Suprapubic skin (tissue), 4 donors: ENCODE data around the gene DNAJC5. TPM values are rescaled to one million over a fixed set of nuclear protein-coding genes. Genes with fewer than 3 reads are reported as not detected.
"Not testable (repeated sequence)": the region's sequence is repeated elsewhere in the genome, so short reads cannot be mapped to it uniquely, and the experiment has no call there.

Experiments
- DNase-seq, 2 donors: peaks; one replicate each; pipeline ENCODE4 v3.0.0-alpha.2; 2019; ENCODE audit warnings: low spot score in 2 of 2
- H3K27ac ChIP-seq: fragments of 200-600 bp; sonication (generic); one replicate; pipeline ENCODE4 v1.5.1; 2019
- H3K27me3 ChIP-seq: fragments of 200-600 bp; sonication (generic); one replicate; pipeline ENCODE4 v1.5.1; 2019
- H3K36me3 ChIP-seq: fragments of 200-600 bp; sonication (generic); one replicate; pipeline ENCODE4 v1.5.1; 2019
- H3K4me1 ChIP-seq: fragments of 200-600 bp; sonication (generic); one replicate; pipeline ENCODE4 v1.5.1; 2019
- H3K4me3 ChIP-seq: fragments of 200-600 bp; sonication (generic); one replicate; pipeline ENCODE4 v1.5.1; 2019; ENCODE audit warnings: mild to moderate bottlenecking
- H3K9me3 ChIP-seq: fragments of 200-600 bp; sonication (generic); one replicate; pipeline ENCODE4 v1.5.1; 2019
- EP300 ChIP-seq: sonication (generic); formaldehyde crosslinking; IDR thresholded peaks from one replicate; pipeline ENCODE4 v1.6.1; 2017; ENCODE audit warnings: antibody characterized with exemption
- POLR2A ChIP-seq, 2 donors: fragments of 450-650 bp; IDR thresholded peaks; one replicate each; pipeline ENCODE4 v1.6.1; 2017; ENCODE audit warnings: antibody characterized with exemption in 2 of 2, mild to moderate bottlenecking in 2 of 2, moderate library complexity in 2 of 2
- POLR2AphosphoS5 ChIP-seq, 3 donors: sonication (generic); formaldehyde crosslinking; IDR thresholded peaks; one replicate each; pipeline ENCODE4 v1.6.1; 2017; ENCODE audit warnings: antibody characterized with exemption in 3 of 3
- WGBS: methylation state at CpG from one replicate; pipeline ENCODE4 v1.1.5; 2018; 5-methylcytosine and 5-hydroxymethylcytosine counted together
- total RNA-seq, 4 donors: library from RNA; depleted of rRNA; stranded (reverse); fragments of >200 nt; gene quantifications; one replicate each; pipeline ENCODE4 v1.1.0, GENCODE V29; 2016
- TF ChIP-seq, protein P1 (sequence below), 2 donors: fragments of 200-600 bp in 1 of 2; fragments of 450-650 bp in 1 of 2; sonication (generic) in 1 of 2; IDR thresholded peaks; one replicate each; pipeline ENCODE4 v1.5.1; 2016 to 2019; ENCODE audit warnings: antibody characterized with exemption in 2 of 2, mild to moderate bottlenecking in 1 of 2, moderate library complexity in 1 of 2

Gene DNAJC5
- total RNA-seq, 4 donors from 2014 or later, result 36.4 to 62.0 (median 53.7) TPM

DNA sequence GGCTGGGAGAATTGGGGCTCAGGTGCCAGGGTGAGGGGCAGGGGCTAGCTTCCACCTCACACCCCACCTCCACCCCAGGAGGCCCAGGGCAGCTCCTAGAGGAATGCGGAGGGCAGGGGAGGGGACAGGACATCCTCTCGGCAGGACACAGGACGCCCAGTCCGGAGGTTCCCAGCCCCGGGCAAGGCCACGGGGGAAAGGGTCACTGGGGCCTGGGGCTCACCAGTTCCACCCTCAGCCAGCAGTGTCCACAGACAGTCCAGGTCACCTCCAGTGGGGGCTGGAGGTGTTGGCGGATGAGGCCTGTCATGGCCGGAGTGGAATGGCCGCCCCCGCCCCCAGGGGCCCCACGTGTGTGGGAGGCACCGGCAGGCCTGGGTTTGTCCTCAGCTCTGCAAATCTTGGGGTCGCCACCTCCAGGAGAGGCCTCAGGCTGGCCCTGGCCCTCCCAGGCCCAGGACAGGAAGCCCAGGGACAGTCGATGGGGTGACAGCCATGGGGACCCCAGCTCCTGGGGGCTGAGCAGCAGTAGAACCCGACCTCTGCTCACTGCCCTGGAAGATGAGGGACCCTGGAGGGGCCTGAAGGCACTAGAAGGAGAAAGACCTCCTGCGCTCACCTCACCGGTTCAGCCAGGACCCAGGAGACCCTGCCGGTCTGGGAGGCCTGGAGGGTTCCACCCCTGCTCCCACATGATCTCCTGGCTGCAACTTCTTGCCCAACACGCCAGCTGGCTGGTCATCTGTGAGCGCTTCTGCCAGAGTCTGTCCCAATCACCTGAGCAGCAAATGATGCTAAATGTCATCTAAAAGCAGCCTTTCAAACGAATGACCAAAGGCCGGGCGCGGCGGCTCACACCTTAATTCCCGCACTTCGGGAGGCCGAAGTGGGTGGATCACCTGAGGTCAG, 46.7 kb upstream of the DNAJC5 start:
- 81% methylated on average over 13 of the region's 28 CpGs for WGBS
- peaks cover 26% of the 10 kb centered on the region for H3K27me3 ChIP-seq
- no peak for DNase-seq
- H3K36me3 ChIP-seq, result no peaks in the 10 kb centered on the region
- peaks cover 31% of the 10 kb centered on the region for H3K4me1 ChIP-seq
- no peaks in the 10 kb centered on the region for H3K9me3 ChIP-seq
- H3K4me3 ChIP-seq, result no peak overlapping the region
- peak overlapping the region; percentile 51 for H3K27ac ChIP-seq
- TF ChIP-seq, protein P1, sequence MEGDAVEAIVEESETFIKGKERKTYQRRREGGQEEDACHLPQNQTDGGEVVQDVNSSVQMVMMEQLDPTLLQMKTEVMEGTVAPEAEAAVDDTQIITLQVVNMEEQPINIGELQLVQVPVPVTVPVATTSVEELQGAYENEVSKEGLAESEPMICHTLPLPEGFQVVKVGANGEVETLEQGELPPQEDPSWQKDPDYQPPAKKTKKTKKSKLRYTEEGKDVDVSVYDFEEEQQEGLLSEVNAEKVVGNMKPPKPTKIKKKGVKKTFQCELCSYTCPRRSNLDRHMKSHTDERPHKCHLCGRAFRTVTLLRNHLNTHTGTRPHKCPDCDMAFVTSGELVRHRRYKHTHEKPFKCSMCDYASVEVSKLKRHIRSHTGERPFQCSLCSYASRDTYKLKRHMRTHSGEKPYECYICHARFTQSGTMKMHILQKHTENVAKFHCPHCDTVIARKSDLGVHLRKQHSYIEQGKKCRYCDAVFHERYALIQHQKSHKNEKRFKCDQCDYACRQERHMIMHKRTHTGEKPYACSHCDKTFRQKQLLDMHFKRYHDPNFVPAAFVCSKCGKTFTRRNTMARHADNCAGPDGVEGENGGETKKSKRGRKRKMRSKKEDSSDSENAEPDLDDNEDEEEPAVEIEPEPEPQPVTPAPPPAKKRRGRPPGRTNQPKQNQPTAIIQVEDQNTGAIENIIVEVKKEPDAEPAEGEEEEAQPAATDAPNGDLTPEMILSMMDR (IDR thresholded peaks at IDR 0.05), result no peak
- TF ChIP-seq EP300, result no peak
- TF ChIP-seq POLR2A (IDR thresholded peaks at IDR 0.05), result no peak
- TF ChIP-seq POLR2AphosphoS5 (IDR thresholded peaks at IDR 0.05), result no peak

DNA sequence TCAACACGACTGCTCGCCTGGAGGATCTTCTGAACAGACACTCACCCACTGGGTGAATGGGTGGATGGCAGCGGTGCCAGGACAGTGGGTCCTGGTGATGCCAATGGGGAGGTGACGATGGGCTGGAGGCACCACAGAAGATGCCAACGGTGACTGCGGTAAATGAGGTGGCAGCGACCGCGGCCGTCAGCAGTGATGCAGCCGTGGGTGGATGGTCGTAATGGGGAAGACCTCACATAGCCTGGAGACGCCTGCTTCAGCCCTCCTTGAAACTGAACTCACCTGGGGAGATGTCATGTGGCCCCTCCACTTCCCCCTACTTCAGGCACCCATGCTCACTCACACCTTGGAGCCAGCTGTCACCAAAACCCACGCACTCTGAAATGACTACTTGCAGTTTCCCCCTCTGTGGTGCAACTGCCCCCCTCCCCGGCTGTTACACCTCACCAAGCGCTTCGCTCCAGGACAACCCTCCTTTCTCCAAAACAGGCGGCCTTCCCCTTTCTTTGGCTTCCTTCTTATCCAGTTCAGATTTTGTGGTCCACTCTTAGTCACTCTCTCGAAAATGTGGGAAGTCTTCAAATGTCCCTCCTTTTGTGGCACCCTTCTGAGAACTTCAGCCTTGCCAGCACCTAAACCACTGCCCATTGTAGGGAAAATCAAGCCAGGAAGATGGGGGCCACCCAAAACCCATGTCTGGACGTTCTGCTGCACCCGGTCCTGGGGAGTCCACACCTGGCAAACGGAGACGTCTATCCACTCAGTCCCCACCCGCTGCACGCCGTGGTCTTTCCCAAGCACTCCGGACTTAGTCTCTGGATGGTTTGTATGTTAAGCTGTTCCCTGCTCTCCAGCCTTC, 44.0 kb upstream of the DNAJC5 start:
- Histone ChIP-seq H3K4me3 (no peak overlapping the region), H3K4me1 (peaks cover 46% of the 10 kb centered on the region), H3K36me3 (no peaks in the 10 kb centered on the region), H3K27me3 (peaks cover 36% of the 10 kb centered on the region), H3K27ac (no peak overlapping the region), H3K9me3 (no peaks in the 10 kb centered on the region)
- DNase-seq, result no peak
- WGBS, result 72% methylated on average over 23 of the region's 27 CpGs
- TF ChIP-seq EP300 (no peak), POLR2A (IDR thresholded peaks at IDR 0.05) (no peak), POLR2AphosphoS5 (IDR thresholded peaks at IDR 0.05) (no peak)
- TF ChIP-seq, protein P1 (IDR thresholded peaks at IDR 0.05), result no peak

DNA sequence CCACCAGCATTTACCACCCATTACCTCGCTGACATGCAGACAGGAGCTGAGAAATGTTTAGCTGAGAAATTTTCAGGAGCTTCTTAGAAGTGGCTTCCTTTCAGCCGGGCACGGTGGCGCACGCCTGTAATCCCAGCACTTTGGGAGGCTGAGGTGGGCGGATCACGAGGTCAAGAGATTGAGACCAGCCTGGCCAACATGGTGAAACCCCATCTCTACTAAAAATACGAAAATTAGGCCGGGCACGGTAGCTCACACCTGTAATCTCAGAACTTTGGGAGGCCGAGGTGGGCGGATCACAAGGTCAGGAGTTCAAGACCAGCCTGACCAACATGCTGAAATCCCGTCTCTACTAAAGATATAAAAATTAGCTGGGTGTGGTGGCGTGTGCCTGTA, 43.4 kb upstream of the DNAJC5 start:
- H3K36me3 ChIP-seq, H3K4me3 ChIP-seq, DNase-seq, H3K9me3 ChIP-seq, H3K27ac ChIP-seq: not testable (repeated sequence)
- Histone ChIP-seq H3K27me3 (peaks cover 35% of the 10 kb centered on the region), H3K4me1 (peaks cover 44% of the 10 kb centered on the region)
- WGBS, result 94% methylated on average over 14 of the region's 14 CpGs

DNA sequence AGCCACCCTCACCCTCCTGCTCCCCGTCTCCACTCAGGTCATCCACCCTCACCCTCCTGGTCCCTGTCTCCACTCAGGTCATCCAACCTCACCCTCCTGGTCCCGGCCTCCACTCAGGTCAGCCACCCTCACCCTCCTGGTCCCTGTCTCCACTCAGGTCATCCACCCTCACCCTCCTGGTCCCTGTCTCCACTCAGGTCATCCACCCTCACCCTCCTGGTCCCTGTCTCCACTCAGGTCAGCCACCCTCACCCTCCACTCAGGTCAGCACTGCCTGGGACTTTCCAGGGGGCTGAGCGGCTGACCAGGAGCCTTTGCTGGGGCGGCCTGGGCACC, 41.2 kb upstream of the DNAJC5 start:
- Histone ChIP-seq H3K27ac (peak overlapping the region; percentile 78), H3K27me3 (peaks cover 26% of the 10 kb centered on the region), H3K4me3 (peak overlapping the region; percentile 33), H3K4me1 (peaks cover 49% of the 10 kb centered on the region)
- H3K36me3 ChIP-seq, DNase-seq, H3K9me3 ChIP-seq: not testable (repeated sequence)
- 69% methylated on average over 4 of the region's 4 CpGs for WGBS

DNA sequence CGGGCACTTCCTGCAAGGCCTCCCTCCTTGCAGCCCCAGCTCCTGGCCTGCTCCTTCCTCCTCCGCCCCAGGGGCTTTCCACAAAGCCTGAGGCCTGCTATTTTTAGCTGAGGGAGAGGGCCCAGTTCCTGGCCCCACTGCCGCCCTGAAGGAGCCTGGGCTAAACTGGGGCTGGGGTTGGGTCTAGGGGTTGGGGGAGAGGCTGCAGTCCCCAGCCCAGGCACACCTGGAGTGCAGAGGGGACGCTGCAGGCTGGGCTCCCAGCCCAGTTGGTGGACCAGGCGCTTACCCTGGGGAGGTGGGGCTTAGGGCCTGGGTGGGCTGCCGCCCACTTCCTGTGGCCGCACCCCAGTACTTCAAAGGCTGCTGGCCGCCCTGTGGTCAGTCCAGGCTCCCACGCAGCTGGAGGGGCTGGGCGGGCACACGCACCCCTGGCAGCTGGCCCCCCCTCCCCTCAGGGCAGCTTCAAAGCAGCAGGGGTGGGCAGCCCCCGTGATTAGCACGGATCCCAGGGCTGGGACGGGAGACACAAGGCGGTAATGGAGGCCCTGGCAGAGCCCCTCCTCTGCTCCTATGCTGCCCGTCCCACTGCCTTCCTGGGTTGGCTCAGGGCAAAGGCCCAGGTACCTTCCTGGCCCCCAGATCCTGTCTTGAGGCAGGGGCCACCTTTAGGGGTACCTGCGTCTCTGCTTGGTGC, 40.7 kb upstream of the DNAJC5 start:
- 13% methylated on average over 4 of the region's 17 CpGs for WGBS
- Histone ChIP-seq H3K4me1 (peaks cover 54% of the 10 kb centered on the region), H3K4me3 (peak overlapping the region; percentile 33), H3K27ac (peak overlapping the region; percentile 78), H3K9me3 (no peaks in the 10 kb centered on the region), H3K36me3 (no peaks in the 10 kb centered on the region), H3K27me3 (peaks cover 26% of the 10 kb centered on the region)
- no peak for TF ChIP-seq POLR2A (IDR thresholded peaks at IDR 0.05)
- no peak for TF ChIP-seq POLR2AphosphoS5 (IDR thresholded peaks at IDR 0.05)
- TF ChIP-seq, protein P1 (IDR thresholded peaks at IDR 0.05), result no peak
- no peak for TF ChIP-seq EP300
- DNase-seq, result no peak
